ENCODE results near the gene DOCK7. TPM values are rescaled to one million over a fixed set of nuclear protein-coding genes. Genes with fewer than 3 reads are reported as not detected.

DOCK7 gene
- total RNA-seq, 2 donors from 2014 or later = 9.8 to 11.9 TPM

GRCh38 chr1:62637392-62638105 is 50.6 kb downstream of the DOCK7 start:
- DNase-seq (ENCODE audit: low spot score) = no peak
- H3K9me3 ChIP-seq = peaks cover 0 to 9% of the 10 kb centered on the region in 2 donors
- no peak for TF ChIP-seq CTCF (IDR thresholded peaks at IDR 0.05)
- H3K27me3 ChIP-seq = no peaks in the 10 kb centered on the region
- H3K27ac ChIP-seq = no peak overlapping the region
- no peaks in the 10 kb centered on the region for H3K4me1 ChIP-seq
- H3K36me3 ChIP-seq = peaks cover 9% of the 10 kb centered on the region
- H3K4me3 ChIP-seq = no peak overlapping the region

- Histone ChIP-seq H3K4me3 (no peak overlapping the region), H3K36me3 (peaks cover 20% of the 10 kb centered on the region), H3K4me1 (no peaks in the 10 kb centered on the region), H3K27ac (no peak overlapping the region), H3K27me3 (no peaks in the 10 kb centered on the region), H3K9me3 (peaks cover 0 to 4% of the 10 kb centered on the region in 2 donors)
- no peak for TF ChIP-seq CTCF (IDR thresholded peaks at IDR 0.05)
- DNase-seq (ENCODE audit: low spot score) = no peak
Measured at GRCh38 chr1:62628506-62628905, 59.7 kb downstream of the DOCK7 start.

- H3K4me3 ChIP-seq = no peak overlapping the region
- no peak for TF ChIP-seq CTCF (IDR thresholded peaks at IDR 0.05)
- no peaks in the 10 kb centered on the region for H3K4me1 ChIP-seq
- DNase-seq (ENCODE audit: low spot score) = no peak
- H3K27me3 ChIP-seq = no peaks in the 10 kb centered on the region
- H3K9me3 ChIP-seq = no peaks in the 10 kb centered on the region
- H3K36me3 ChIP-seq = peaks cover 5% of the 10 kb centered on the region
- no peak overlapping the region for H3K27ac ChIP-seq
Measured at GRCh38 chr1:62625415-62625814, 62.8 kb downstream of the DOCK7 start.

- no peak overlapping the region for H3K27ac ChIP-seq
- no peaks in the 10 kb centered on the region for H3K4me1 ChIP-seq
- no peak for TF ChIP-seq CTCF (IDR thresholded peaks at IDR 0.05)
- H3K27me3 ChIP-seq = no peaks in the 10 kb centered on the region
- H3K36me3 ChIP-seq = peaks cover 4% of the 10 kb centered on the region
- H3K4me3 ChIP-seq = no peak overlapping the region
- DNase-seq (ENCODE audit: low spot score) = no peak
- H3K9me3 ChIP-seq = no peaks in the 10 kb centered on the region
Measured at GRCh38 chr1:62621907-62622306, 66.3 kb downstream of the DOCK7 start.

GRCh38 chr1:62613890-62614289 is 74.3 kb downstream of the DOCK7 start:
- peaks cover 4% of the 10 kb centered on the region for H3K36me3 ChIP-seq
- TF ChIP-seq CTCF (IDR thresholded peaks at IDR 0.05) = no peak

GRCh38 chr1:62613325-62613727 is 74.9 kb downstream of the DOCK7 start:
- Histone ChIP-seq H3K27ac (no peak overlapping the region), H3K27me3 (no peaks in the 10 kb centered on the region), H3K4me1 (no peaks in the 10 kb centered on the region), H3K4me3 (no peak overlapping the region), H3K9me3 (no peaks in the 10 kb centered on the region), H3K36me3 (no peaks in the 10 kb centered on the region)
- no peak for TF ChIP-seq CTCF (IDR thresholded peaks at IDR 0.05)
- DNase-seq (ENCODE audit: low spot score) = no peak

More at GRCh38 chr1:62613890-62614289, 74.3 kb downstream of the DOCK7 start:
- no peak overlapping the region for H3K4me3 ChIP-seq
- no peak overlapping the region for H3K27ac ChIP-seq
- no peak for DNase-seq (ENCODE audit: low spot score)
- no peaks in the 10 kb centered on the region for H3K4me1 ChIP-seq
- no peaks in the 10 kb centered on the region for H3K27me3 ChIP-seq
- no peaks in the 10 kb centered on the region for H3K9me3 ChIP-seq

Data from right atrium auricular region (tissue), 2 donors.